ENCODE measurements around the gene IER5.

GRCh38 chr1:181114574-181115367, 26.3 kb downstream of the IER5 start:
- no peak for TF ChIP-seq POLR2A (IDR thresholded peaks at IDR 0.05)
- TF ChIP-seq, protein P1, sequence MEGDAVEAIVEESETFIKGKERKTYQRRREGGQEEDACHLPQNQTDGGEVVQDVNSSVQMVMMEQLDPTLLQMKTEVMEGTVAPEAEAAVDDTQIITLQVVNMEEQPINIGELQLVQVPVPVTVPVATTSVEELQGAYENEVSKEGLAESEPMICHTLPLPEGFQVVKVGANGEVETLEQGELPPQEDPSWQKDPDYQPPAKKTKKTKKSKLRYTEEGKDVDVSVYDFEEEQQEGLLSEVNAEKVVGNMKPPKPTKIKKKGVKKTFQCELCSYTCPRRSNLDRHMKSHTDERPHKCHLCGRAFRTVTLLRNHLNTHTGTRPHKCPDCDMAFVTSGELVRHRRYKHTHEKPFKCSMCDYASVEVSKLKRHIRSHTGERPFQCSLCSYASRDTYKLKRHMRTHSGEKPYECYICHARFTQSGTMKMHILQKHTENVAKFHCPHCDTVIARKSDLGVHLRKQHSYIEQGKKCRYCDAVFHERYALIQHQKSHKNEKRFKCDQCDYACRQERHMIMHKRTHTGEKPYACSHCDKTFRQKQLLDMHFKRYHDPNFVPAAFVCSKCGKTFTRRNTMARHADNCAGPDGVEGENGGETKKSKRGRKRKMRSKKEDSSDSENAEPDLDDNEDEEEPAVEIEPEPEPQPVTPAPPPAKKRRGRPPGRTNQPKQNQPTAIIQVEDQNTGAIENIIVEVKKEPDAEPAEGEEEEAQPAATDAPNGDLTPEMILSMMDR (IDR thresholded peaks at IDR 0.05), result no peak

Data from thyroid gland (tissue), 4 donors.